ENCODE measurements around the gene BTBD9.

Gene BTBD9

DNA sequence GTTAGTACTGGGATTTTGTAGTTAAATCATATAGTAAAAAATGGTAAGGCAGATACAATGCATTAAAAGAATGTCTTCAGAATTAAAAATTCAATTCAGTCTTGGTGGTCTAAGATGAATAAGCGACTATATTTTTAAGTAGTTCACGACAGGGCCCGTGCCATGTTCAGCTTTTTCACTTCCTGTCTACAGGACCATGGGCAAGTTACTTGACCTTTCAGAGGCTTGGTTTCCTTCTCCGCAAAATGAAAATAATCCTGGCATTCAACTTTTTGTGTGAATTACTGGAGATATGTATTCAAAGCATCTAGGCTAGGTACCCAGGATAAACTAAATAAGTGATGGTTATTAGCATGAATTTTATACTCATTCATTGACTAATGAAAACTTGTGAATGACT, 216.0 kb downstream of the BTBD9 start:
- no peak for DNase-seq

DNA sequence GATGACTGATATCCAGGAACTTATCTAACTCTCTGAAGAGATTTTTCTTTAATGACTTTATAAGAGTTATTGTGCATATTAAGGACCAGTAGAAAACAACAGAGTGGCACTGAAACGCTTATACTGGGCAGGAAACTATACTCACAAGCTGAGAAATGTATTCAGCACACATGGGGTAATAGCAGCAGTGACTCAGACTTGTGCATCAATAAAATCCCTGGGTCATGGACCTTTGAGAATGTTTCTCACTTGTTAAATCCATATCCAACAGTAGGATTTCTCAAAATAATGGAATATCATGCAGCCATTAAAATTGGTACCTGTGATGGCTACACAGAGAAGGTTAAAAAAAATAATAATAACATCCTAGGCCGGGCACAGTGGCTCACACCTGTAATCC, 219.5 kb downstream of the BTBD9 start:
- no peak for DNase-seq

DNA sequence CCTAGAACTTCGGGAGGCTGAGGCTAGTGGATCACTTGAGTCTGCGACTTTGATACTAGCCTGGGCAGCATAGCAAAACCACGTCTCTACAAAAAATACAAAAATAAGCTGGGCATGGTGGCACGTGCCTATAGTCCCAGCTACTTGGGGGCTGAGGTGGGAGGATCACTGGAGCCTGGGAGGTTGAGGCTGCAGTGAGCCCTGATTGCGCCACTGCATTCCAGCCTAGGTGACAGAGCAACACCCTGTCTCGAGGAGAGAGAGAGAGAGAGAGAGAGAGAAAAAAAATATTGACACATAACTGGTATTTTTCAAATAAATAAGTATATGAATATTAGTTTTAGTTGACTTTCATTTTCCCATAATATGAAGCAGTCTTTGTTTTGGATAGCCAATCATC, 222.2 kb downstream of the BTBD9 start:
- DNase-seq, result no peak

DNA sequence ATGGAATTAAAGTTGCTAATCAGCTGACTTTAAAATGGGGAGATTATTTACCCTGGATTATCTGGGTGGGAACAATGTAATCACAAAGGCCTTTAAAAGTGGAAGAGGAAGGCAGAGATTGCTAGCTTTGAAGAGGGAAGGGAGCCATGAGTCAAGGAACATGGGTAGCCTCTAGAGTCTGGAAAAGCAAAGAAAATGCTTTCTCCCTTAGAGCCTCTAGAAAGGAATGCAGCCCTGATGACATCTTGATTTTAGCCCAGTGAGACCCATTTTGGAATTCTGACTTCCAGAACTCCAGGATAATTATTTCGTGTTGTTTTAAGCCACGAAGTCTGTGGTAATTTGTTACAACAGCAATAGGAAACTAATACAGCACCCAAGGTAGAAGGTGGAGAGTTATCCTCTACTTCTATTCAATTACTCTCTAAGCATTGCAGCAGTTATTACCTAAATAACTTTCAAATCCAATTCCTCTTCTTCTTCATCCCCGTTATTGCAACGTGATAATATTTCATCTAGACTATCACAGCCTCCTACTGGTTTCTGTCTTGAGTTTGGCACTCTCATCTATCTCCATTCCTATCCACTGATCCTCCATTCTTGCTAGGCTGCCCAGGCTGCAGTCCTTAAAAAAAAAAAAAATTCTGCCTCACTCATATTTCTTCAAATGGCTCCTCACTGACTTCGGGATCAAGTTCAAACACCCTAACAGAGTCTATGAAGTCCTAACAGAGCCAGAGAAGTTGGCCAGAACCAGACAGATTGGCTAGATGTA, 224.3 kb downstream of the BTBD9 start:
- no peak for DNase-seq

DNA sequence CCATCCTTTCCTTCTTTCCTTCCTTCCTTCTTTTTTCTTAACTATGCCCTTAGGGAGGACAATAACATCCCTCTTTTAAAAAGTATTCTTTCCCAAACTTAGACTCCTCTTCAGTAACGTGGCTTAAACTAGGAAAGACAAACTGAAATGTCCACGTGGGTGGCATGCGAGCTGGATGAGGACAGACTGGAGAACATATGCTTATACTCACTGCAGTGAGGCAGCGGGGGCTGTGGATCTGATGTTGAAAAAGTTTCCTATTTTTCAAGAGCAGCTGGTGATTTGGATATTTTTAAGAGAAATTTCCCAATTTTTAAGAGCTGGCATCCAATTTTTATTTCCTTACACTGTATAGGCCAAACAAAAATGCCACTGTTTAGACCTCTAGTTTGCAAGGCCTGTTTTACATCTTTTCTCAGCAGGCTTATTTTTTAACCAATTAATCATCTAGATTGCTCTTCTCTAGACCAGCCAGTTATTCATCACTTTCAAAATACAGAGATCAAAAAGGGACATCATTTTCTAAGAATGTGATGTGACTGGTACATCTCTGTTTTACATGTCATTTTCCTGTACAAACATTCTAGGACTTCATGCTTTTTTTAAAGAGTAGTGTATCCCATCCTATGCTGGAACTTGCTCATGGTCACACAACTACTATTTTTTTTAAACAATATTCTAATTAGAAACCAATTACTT, 226.5 kb downstream of the BTBD9 start:
- no peak for DNase-seq

DNA sequence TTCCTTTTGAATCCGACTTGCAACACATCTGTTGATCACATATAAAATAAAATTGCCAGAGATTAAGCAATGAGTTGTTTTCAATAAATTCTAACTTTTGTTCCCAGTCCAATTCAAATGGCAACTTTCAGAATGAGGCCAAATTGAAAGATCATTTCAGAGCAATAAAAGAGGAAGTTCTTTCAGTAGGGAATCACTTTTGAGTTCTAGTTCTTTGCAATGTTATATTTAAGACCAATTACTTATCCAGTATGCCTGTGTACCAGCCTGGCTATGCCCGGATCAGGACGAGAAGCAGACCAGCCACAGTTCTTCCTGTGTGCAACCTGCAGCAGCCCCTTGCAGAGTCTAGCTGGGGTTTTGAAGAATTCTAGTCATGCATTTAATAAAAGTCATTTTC, 232.5 kb downstream of the BTBD9 start:
- no peak for DNase-seq

DNA sequence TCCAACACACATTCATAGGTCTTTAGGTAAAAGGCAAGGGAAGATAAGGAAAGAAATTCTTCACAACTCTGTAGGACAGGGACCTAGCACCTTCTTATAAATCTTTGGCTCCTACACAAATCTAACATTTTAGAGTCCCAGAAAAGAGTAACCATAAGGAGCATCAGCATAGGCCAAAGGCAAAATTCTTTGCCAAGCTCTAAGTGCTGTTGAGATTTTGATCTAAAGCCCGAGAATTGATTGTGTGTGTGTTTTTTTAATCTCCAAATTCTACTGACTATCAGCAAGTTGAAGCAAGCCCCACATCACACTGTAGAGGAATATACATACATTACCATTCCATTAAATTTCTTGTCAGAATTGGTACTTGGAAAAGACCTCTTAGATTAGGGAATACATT, 233.6 kb downstream of the BTBD9 start:
- DNase-seq, result no peak

DNA sequence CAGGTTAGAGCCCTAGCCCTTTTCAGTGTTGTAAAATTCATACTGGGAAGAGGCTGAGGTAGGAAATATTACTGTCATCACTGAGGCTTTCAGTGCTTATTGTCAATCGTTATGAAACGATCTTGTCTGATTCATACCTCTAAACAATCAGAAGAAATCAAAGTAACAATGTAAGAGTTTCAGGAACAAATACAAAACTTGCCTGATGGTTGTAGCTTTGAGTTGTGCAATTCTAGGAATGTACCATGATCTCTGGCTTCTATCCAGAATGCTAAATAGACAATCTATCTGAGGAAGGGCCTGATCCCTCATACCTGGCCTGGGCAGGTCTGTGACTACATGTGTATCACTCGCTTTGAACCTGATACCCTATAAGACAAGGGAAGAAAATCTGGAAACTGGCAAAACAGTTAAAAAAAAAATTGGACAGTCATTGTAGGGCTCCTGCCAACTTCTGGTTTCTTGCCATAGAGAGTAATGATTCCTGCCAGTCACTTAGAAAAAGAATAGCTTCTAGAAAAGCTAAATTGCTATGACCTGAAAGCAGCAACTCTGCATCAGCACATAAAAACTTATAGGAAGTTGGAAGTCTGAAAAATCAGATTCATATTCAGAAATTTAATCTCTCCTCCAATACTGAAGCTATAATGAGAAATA, 234.7 kb downstream of the BTBD9 start:
- no peak for DNase-seq

DNA sequence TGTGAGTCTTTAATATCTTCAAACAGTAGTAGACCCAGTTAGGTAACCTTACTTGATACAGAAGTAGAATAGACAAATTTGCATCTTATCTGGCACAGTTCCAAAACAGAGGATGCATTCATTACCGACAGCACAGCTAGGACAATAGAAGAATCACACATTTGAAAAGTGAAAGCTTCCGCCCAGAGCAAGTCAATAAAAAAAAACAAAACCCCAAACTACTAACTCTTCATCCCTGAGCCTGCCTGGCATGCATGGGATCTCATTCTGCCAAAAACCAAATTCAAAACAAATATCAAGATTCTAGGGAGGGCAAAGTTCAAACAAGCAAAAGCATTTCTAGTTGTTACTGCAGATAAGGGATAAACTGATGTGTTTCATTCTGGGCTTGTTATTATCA, 235.4 kb downstream of the BTBD9 start:
- no peak for DNase-seq

DNA sequence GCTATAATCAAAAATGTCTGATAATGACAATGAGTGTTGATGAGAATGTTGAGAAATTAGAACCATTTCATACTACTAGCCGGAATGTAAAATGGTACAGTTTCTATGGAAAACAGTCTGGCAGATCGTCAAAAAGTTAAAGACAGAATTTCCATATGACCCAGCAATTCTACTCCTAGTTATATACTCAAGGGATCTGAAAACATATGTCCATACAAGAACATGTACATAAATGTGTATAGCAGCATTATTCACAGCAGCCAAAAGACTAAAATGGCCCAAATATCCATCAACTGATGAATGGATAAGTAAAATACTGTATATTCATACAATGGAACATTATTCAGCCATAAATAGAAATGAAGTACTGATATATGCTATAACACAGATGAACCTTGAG, 236.2 kb downstream of the BTBD9 start:
- no peak for DNase-seq

DNA sequence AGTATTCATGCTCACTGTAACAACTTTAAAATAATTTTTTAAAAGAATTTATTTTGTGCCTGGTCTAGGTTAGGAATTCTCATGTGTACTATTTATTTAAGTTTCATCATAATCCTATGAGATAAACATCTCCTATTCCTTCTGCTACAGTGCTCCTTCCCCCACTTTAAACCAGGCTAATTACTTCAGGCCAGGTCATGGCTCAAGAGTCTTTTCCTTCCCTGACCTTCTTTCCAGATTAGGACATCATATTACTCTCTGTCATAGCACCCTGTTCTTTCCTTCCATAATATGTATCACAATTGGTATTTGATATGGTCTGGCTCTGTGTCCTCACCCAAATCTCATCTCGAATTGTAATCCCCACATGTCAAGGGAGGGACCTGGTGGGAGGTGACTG, 239.0 kb downstream of the BTBD9 start:
- DNase-seq, result no peak

DNA sequence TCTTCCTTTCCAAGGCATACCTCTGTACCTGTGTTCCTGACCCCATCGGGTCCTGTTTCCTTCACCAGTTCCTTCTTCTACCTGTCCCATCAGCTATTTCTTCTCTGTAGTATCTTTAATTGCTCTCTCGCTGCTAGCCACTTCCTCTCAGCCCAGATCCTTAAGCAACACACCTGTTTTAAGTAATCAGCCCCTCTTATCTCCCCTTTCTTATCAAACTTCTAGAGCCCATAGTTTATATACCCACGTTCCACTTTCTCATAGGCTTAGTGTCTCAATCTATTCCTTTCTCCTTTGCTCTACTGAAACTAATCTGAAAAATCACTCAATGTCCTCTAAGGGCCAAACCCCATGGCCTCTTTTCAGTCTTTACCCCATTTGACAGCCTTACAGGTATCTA, 239.6 kb downstream of the BTBD9 start:
- DNase-seq, result no peak

DNA sequence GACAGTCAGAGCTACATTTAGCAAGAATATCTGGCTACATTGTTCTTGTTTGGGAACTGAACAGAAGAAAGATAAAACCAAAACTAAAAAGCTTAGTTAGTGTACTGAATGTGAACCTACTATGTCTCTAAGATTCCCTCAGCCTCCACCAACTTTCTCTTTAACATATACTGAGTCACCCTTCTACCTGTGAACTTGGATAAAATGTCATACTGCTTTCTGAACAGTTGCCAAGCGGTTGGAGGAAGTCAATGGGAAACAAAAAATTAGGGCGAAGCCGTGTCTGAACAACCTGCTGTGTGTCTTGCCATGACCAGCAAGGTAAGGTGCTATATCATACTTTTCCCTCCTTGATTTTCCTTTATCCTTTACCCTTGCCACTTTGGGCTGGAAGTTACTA, 243.5 kb downstream of the BTBD9 start:
- no peak for DNase-seq

DNA sequence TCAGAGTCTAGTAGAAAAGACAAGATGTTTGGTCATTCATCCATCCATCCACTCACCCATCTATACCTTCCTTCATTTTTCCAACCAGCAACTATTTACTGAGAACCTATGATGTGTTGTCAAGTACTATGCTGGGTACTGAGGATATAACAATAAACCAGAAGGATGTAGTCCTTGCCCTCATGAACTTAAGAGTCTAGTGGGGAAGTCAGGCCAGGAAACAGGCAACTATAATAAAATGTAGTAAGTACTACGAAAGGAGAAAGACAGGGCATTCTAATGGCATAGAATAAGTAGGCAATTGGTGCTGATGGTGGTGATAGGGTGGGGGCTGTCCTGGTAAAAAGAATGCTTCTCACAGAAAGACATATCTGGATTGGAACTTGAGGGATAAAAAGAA, 245.7 kb downstream of the BTBD9 start:
- no peak for DNase-seq

DNA sequence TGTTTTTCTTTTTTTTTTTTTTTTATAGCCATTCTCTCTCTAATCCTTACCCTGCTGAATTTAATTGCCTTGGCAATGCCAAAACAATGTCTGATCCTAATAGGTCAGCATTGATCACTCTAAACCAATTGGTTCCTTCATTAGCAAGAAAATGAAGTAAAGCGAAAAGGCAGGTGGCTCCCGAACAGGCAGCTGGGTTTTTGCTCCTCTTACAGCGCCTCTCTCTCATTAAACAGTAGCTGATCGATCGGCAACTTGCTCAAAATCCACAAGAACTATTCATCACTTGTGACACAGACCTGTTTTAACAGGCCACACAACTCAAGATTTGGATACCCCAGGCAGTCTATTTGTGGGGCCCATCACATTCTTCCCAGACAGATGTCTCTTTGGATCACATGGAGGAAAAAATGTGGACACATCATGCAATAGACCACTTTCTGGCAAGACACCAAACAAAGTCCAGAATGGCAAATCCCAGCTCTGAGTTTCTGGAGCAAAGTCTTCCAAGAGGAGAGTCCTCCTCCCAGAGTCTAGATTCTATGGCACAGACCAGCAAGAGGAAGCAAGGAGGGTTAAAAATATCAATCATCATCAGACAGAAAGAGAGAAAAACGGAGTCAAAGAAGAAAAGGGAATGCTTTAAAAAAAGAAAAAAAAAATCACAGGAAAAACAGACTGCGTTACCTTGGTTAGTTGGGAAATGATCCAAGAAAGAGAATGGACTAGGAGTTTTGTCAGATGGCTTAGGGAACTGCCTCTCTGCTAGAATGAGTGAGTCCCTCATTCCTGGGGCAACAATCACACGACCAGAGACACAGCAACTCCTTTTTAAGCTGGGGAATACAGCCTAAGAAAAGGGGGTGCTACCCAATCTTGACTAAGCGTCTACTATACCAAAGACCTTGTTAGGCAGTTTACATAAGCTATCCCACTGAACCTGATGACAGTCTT, 247.8 kb downstream of the BTBD9 start:
- DNase-seq, result no peak

DNA sequence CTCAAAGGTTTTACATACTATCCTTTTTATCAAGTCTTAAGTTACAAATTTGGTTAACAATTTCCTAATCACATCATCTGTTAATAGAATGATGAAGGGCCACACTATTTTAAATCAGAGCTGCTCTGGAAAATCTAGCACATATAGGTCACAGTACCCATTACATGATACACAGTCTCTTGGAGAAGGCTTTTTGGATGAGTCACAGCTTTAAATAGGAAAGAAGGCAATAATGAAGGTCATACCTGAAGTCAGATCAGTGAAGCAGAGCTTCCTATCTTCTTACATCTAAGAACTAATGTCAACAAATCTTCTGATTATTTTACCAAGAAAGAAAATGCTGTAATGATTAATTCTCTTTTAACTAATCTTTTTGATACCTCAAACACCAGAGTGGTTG, 248.5 kb downstream of the BTBD9 start:
- DNase-seq, result no peak

DNA sequence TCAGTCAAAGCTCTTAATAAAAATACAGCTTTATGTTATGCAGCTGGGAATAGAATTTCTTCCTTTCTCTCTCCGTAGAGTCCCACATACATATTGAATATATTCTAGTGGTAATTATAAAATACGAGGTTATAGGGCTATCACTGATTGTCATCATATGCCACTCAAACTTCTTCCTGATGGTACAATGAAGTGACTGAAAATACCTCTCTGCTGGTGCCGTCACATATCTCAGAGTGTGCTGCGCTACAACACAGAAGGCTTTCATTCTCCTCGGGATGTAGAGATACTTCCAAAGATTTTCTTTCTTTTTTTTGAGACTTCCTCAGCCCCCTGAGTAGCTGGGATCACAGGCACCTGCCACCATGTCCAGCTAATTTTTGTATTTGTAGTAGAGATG, 249.9 kb downstream of the BTBD9 start:
- no peak for DNase-seq

DNA sequence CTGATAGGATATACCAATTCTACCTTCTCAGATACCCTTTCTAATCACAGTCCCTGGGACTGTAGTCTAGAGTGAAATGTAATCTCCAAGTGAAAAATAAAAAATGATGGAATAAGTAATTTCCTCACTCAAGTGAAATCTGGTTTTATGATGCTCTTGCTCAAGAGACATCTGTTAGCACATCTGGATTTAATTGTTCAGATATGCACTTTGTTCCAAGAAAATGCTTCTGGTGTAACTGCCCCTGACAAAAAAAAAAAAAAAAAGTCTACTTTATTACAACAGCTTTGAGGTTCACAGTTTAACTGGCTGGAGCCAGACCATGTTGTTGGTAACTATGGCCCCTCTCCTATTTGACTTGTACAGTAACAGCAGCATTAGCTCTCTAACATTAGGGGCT, 251.8 kb downstream of the BTBD9 start:
- no peak for DNase-seq

DNA sequence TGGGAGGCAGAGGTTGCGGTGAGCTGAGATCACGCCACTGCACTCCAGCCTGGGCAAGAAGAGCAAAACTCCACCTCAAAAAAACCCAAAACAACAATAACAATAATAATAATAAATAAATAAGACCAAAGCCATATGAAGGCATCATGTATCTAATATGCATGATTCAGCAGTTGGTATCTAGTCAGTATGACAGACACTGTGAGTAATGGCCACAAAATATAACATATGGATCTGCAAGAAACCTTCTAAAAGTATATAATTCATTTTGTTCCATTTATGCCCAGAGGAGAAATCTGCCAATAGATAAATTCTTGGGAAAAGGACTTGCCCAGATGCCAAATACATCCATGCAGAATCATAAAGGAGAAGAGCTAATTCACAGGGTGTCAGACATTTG, 252.3 kb downstream of the BTBD9 start:
- no peak for DNase-seq

DNA sequence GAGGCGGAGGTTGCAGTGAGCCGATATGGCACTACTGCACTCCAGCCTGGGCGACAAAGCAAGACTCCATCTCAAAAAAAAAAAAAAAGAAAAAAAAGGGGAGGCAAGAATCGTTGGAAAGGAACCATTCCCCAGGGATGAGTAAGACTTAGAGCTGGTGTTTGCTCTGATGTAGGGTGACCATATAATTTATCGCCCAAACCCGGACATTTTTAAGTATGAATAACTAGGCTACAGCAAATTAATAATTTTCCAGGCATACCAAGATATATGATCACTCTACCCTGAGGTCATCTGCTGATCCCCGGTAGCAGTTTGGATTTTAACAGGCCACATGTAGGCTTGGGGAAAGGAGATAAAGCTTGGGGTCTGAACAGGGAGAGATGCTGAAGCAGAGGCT, 260.9 kb downstream of the BTBD9 start:
- DNase-seq, result no peak

DNA sequence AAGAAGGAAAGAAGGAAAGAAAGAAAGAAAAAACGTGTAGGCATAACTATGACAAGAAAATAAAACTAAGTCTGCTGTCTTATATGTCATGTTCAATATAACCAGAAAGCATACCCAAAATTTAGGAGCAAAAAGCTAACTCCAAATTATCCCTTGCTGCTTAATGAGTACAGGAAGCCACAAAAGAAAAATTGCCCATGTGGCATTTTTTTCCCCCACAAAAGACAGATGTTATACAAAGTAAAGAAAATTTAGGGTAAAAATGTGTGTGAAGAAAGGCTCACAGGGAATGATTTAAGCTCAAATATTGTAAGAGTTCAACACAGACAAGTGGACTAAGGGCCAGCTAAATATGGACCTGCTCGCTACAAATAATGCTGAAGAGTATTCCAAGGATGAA, 263.8 kb downstream of the BTBD9 start:
- DNase-seq, result no peak

DNA sequence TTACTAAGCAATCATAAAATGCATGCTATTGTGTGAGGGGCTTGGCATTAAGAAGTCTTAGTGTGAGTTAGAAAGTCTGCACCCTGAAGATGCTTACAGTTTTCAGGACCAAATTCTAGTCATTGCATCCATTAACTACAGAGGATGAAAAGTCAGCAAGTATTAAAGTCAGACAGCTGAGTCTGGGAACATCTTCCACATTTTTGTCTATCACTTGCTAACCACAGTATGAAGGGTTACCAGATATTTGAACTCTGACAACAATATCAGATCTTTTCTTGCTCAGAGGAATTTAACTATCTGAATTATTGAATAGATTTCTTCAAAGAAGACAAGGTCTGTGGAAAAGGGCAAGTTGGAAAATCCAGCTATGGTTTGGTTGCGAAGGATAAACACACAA, 264.4 kb downstream of the BTBD9 start:
- DNase-seq, result no peak

DNA sequence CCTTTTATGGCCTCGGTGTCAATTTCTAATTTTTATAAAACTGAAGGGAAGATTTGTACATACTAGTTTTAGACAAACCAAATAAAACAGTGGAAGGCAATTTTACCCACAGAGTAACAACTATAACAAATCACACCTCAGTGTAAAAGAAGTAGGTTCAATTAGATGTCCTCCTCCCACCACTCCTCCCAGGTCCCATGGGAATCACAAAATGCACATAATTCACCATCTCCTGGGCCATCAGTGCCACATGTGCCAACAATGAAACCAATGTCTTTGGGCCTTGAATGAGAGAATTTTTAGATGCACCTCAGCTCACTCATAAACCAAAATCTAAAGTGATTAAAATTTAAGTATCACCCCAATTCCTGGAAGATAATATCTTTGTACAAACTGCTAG, 267.8 kb downstream of the BTBD9 start:
- no peak for DNase-seq
